H1 (cell line): ENCODE data around the gene MYOT. TPM values are rescaled to one million over a fixed set of nuclear protein-coding genes. Genes with fewer than 3 reads are reported as not detected.

Experiments used
- CTCF ChIA-PET: fragments of 300-600 bp; sonication (Branson Sonifier 250); formaldehyde crosslinking; loops from one replicate; lab custom pipeline; 2021; ENCODE audit not compliant: partially characterized antibody; lab: Charles Lee
- POLR2A ChIA-PET: fragments of 300-600 bp; sonication (Branson Sonifier 250); formaldehyde crosslinking; loops from one replicate; lab custom pipeline; 2021; ENCODE audit warnings: inconsistent platforms; ENCODE audit not compliant: partially characterized antibody; lab: Charles Lee
- DNase-seq, 2 experiments: peaks; one replicate each; pipeline versions ENCODE4 v3.0.0 to v3.0.0-alpha.2; 2010 to 2022; ENCODE audit warnings: low spot score in 2 of 2, low read depth in 1 of 2, mixed read lengths in 1 of 2
- FAIRE-seq: peaks from 2 replicates; lab custom pipeline; 2011; peaks lifted over from hg19 to GRCh38; lab: Jason Lieb, UNC
- H2AFZ ChIP-seq: 2 replicates; pipeline ENCODE4 v1.8.1; 2012; ENCODE audit warnings: low read length, inconsistent platforms
- H2AK5ac ChIP-seq: 2 replicates; pipeline ENCODE4 v1.6.1; 2013; ENCODE audit warnings: low read depth, low read length
- H2BK120ac ChIP-seq: replicated peaks from 2 replicates; pipeline ENCODE3; 2013; ENCODE audit warnings: low read depth, low read length, inconsistent platforms
- H2BK12ac ChIP-seq: 2 replicates; pipeline ENCODE4 v1.6.1; 2013; ENCODE audit warnings: low read depth, low read length
- H2BK15ac ChIP-seq: 2 replicates; pipeline ENCODE4 v1.6.1; 2013; ENCODE audit warnings: low read length
- H2BK20ac ChIP-seq: 2 replicates; pipeline ENCODE4 v1.6.1; 2013; ENCODE audit warnings: low read length
- H2BK5ac ChIP-seq: 2 replicates; pipeline ENCODE4 v1.6.1; 2013; ENCODE audit warnings: low read depth, low read length
- H3K14ac ChIP-seq: 2 replicates; pipeline ENCODE4 v1.6.1; 2013; ENCODE audit warnings: inconsistent platforms; ENCODE audit not compliant: insufficient read length
- H3K18ac ChIP-seq: 2 replicates; pipeline ENCODE4 v1.6.1; 2013; ENCODE audit warnings: low read length; ENCODE audit errors: extremely low read depth
- H3K23ac ChIP-seq: 2 replicates; pipeline ENCODE4 v1.6.1; 2013; ENCODE audit warnings: inconsistent platforms; ENCODE audit not compliant: insufficient read length
- H3K23me2 ChIP-seq: 2 replicates; pipeline ENCODE4 v1.6.1; 2013; ENCODE audit warnings: low read depth, low read length
- H3K27ac ChIP-seq: 2 replicates; pipeline ENCODE4 v1.6.1; 2011; ENCODE audit warnings: low read depth, low read length, inconsistent platforms
- H3K27me3 ChIP-seq, 4 experiments: replicated peaks in 1 of 4; 1 replicate in 1 of 4; 2 replicates in 3 of 4; pipeline versions ENCODE4 v1.6.1 to v1.8.1; 2011 to 2013; ENCODE audit warnings: low read length in 3 of 4, mild to moderate bottlenecking in 3 of 4, inconsistent platforms in 2 of 4, mixed read lengths in 2 of 4, moderate library complexity in 1 of 4; ENCODE audit not compliant: control insufficient read depth in 3 of 4, insufficient read depth in 3 of 4; ENCODE audit errors: extremely low read depth in 1 of 4
- H3K36me3 ChIP-seq, 4 experiments: 2 replicates each; pipeline versions ENCODE4 v1.6.1 to v1.8.1; 2011 to 2013; ENCODE audit warnings: mild to moderate bottlenecking in 4 of 4, low read length in 3 of 4, moderate library complexity in 2 of 4, control low read depth in 1 of 4, inconsistent platforms in 1 of 4; ENCODE audit not compliant: insufficient read depth in 4 of 4, control insufficient read depth in 2 of 4
- H3K4ac ChIP-seq: replicated peaks from 2 replicates; pipeline ENCODE3; 2013; ENCODE audit warnings: low read length, low read depth, mixed read lengths, inconsistent platforms; ENCODE audit not compliant: insufficient read length
- H3K4me1 ChIP-seq, 4 experiments: replicated peaks in 1 of 4; 1 replicate in 1 of 4; 2 replicates in 3 of 4; pipeline versions ENCODE4 v1.6.1 to v1.8.1; 2011 to 2013; ENCODE audit warnings: low read length in 3 of 4, inconsistent platforms in 2 of 4, mixed read lengths in 1 of 4; ENCODE audit not compliant: insufficient read depth in 4 of 4, control insufficient read depth in 3 of 4
- H3K4me2 ChIP-seq, 2 experiments: 2 replicates each; pipeline versions ENCODE4 v1.6.1 to v1.8.1; 2011 to 2013; ENCODE audit warnings: low read depth in 2 of 2, low read length in 2 of 2, control low read depth in 1 of 2, inconsistent platforms in 1 of 2, mild to moderate bottlenecking in 1 of 2; ENCODE audit not compliant: insufficient read depth in 1 of 2
- H3K4me3 ChIP-seq, 4 experiments: fragments of 200-600, 300-600 bp in 1 of 4; sonication (generic), shearing (Covaris generic), sonication (Bioruptor Twin) in 1 of 4; 2 replicates each; pipeline versions ENCODE4 v1.5.1 to v1.8.1; 2011 to 2016; ENCODE audit warnings: low read length in 4 of 4, low read depth in 3 of 4, control low read depth in 2 of 4, inconsistent platforms in 2 of 4, mild to moderate bottlenecking in 2 of 4, mixed read lengths in 1 of 4, moderate library complexity in 1 of 4; ENCODE audit not compliant: insufficient read depth in 2 of 4; ENCODE audit errors: extremely low read depth in 1 of 4
- H3K56ac ChIP-seq: replicated peaks from 2 replicates; pipeline ENCODE3; 2013; ENCODE audit warnings: low read depth, mild to moderate bottlenecking, mixed read lengths, low read length, inconsistent platforms; ENCODE audit not compliant: insufficient read length
- H3K79me1 ChIP-seq: 2 replicates; pipeline ENCODE4 v1.6.1; 2013; ENCODE audit warnings: low read depth, low read length, control low read depth
- H3K79me2 ChIP-seq, 2 experiments: 2 replicates each; pipeline versions ENCODE4 v1.6.1 to v1.8.1; 2012 to 2013; ENCODE audit warnings: low read length in 2 of 2, mild to moderate bottlenecking in 2 of 2, inconsistent platforms in 1 of 2; ENCODE audit not compliant: insufficient read depth in 2 of 2, control insufficient read depth in 1 of 2
- H3K9ac ChIP-seq, 4 experiments: replicated peaks in 1 of 4; 1 replicate in 1 of 4; 2 replicates in 3 of 4; pipeline versions ENCODE4 v1.6.1 to v1.8.1; 2011 to 2013; ENCODE audit warnings: low read depth in 3 of 4, low read length in 3 of 4, control low read depth in 2 of 4, mild to moderate bottlenecking in 2 of 4, moderate library complexity in 2 of 4, inconsistent platforms in 1 of 4; ENCODE audit errors: extremely low read depth in 1 of 4
- H3K9me3 ChIP-seq, 2 experiments: 2 replicates each; pipeline versions ENCODE4 v1.6.1 to v1.8.1; 2012 to 2013; ENCODE audit warnings: mild to moderate bottlenecking in 2 of 2, moderate library complexity in 2 of 2, control low read depth in 1 of 2, inconsistent platforms in 1 of 2, low read depth in 1 of 2, low read length in 1 of 2, mixed read lengths in 1 of 2; ENCODE audit not compliant: insufficient read depth in 2 of 2
- H4K20me1 ChIP-seq, 2 experiments: replicated peaks in 1 of 2; 2 replicates each; pipeline versions ENCODE3 to v1.8.1; 2011 to 2013; ENCODE audit warnings: inconsistent platforms in 2 of 2, low read length in 2 of 2, mild to moderate bottlenecking in 1 of 2; ENCODE audit not compliant: insufficient read depth in 2 of 2, control insufficient read depth in 1 of 2
- H4K5ac ChIP-seq: 2 replicates; pipeline ENCODE4 v1.6.1; 2013; ENCODE audit warnings: low read length, low read depth, mixed read lengths, inconsistent platforms; ENCODE audit not compliant: insufficient read length
- H4K8ac ChIP-seq: 2 replicates; pipeline ENCODE4 v1.8.0; 2013; ENCODE audit warnings: mild to moderate bottlenecking, moderate library complexity, low read length, inconsistent platforms; ENCODE audit not compliant: insufficient read depth; ENCODE audit errors: extremely low read depth
- H4K91ac ChIP-seq: replicated peaks from 2 replicates; pipeline ENCODE3; 2013; ENCODE audit warnings: low read length, mixed read lengths, inconsistent platforms; ENCODE audit not compliant: insufficient read length
- CEBPB ChIP-seq: IDR thresholded peaks from 2 replicates; pipeline ENCODE4 v1.6.1; 2012; ENCODE audit warnings: low read depth, low read length
- FOSL1 ChIP-seq: IDR thresholded peaks from 2 replicates; pipeline ENCODE4 v1.6.1; 2011; ENCODE audit warnings: mild to moderate bottlenecking, low read depth, low read length, moderate library complexity; ENCODE audit not compliant: insufficient read depth
- HDAC2 ChIP-seq, 2 experiments: fragments of 300-600 bp in 1 of 2; sonication (generic) in 1 of 2; IDR thresholded peaks; 2 replicates each; pipeline ENCODE4 v1.6.1; 2011 to 2012; ENCODE audit warnings: low read depth in 2 of 2, low read length in 2 of 2, mild to moderate bottlenecking in 2 of 2, moderate library complexity in 2 of 2, borderline replicate concordance in 1 of 2, inconsistent platforms in 1 of 2
- MAFK ChIP-seq: IDR thresholded peaks from 2 replicates; pipeline ENCODE4 v1.6.1; 2012; ENCODE audit warnings: low read depth, mild to moderate bottlenecking, improper control_type of control experiment, low read length
- RFX5 ChIP-seq: IDR thresholded peaks from 2 replicates; pipeline ENCODE4 v1.6.1; 2011; ENCODE audit warnings: low read depth, low read length, improper control_type of control experiment, borderline replicate concordance
- SP1 ChIP-seq: IDR thresholded peaks from 2 replicates; pipeline ENCODE4 v1.6.1; 2011; ENCODE audit warnings: low read depth, low read length
- WGBS, 2 experiments: shearing (Covaris generic) in 1 of 2; methylation state at CpG; one replicate each; pipeline versions ENCODE4 v1.1.6 to v1.1.7; 2013 to 2015; ENCODE audit warnings: low lambda C conversion rate in 2 of 2, mixed read lengths in 2 of 2, inconsistent platforms in 1 of 2, low coverage in 1 of 2, missing lambda C conversion rate in 1 of 2; ENCODE audit not compliant: insufficient replicate concordance in 2 of 2, insufficient coverage in 1 of 2, insufficient read length in 1 of 2; ENCODE audit errors: extremely low coverage in 1 of 2, missing lambda C conversion rate in 1 of 2; 5-methylcytosine and 5-hydroxymethylcytosine counted together
- polyA plus RNA-seq, 7 experiments: library from polyadenylated mRNA; depleted of rRNA in 3 of 7; stranded (reverse) in 5 of 7; unstranded in 2 of 7; fragments of >200 nt in 5 of 7; fragments of 200-250 nt in 2 of 7; gene quantifications; 1 replicate in 5 of 7; 2 replicates in 1 of 7; 4 replicates in 1 of 7; pipeline versions ENCODE4 v1.2.1 to v1.2.3, GENCODE V29; 2011 to 2013; ENCODE audit warnings: missing spikeins in 2 of 7, mixed read lengths in 2 of 7
- total RNA-seq: library from RNA; stranded (reverse); fragmentation: NEBNext Ultra II Directional; extraction: Animal tissue kit (Norgen Biotek cat#: 25700); gene quantifications from 2 replicates; pipeline ENCODE4 v1.2.1, GENCODE V29; 2021

The MYOT gene
- total and polyA plus RNA-seq, 2 of the 8 experiments (the other 6 are each of a cell fraction or from before 2014, with no cell fraction given), result not detected

DNA sequence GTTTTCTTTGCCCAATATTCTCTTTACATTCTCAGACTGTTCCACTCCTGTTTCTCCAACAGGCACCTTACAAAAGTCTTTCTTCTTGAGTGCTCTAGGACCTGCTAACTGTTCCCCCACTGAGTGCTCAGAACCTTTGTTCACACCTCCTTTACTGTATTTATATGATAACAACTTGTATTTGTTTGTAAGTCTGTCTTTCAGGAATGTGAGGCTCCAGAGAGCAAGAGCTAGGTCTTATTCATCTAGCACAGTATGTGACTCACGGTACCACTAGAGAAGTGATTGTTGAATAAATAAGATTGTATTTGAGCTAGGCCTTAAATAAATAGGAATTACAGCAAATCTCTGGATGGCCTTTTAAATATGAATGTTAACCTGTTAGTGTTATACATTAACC is 42.5 kb upstream of the MYOT start:
- H2BK15ac ChIP-seq, result no peak overlapping the region
- peaks cover 0 to 1% (median 0%) of the 10 kb centered on the region in 4 experiments; a peak in 1 of 7 replicates for H3K27me3 ChIP-seq
- FAIRE-seq, result no peak
- H2BK5ac ChIP-seq, result no peak overlapping the region
- H3K23me2 ChIP-seq, result no peaks in the 10 kb centered on the region
- no peak overlapping the region for H3K18ac ChIP-seq
- no peak overlapping the region for H3K4me2 ChIP-seq
- H3K27ac ChIP-seq, result no peak overlapping the region
- no peak overlapping the region for H2AFZ ChIP-seq
- H3K79me1 ChIP-seq, result no peaks in the 10 kb centered on the region
- no peaks in the 10 kb centered on the region for H3K79me2 ChIP-seq
- H2BK120ac ChIP-seq, result no peak overlapping the region
- H2BK20ac ChIP-seq, result no peak overlapping the region
- H2BK12ac ChIP-seq, result no peak overlapping the region
- TF ChIP-seq MAFK (no peak), CEBPB (no peak), HDAC2 (IDR thresholded peaks at IDR 0.05; ENCODE audit: borderline replicate concordance in 1 of 2, low read depth in 2 of 2, low read length in 2 of 2) (0 out of 4 replicates have a peak, but pooled peaks of 1 of the 2 experiments have one; percentile 56), FOSL1 (no peak), RFX5 (no peak), SP1 (no peak)
- no peaks in the 10 kb centered on the region for H4K20me1 ChIP-seq
- no peak for DNase-seq
- no peak overlapping the region for H2AK5ac ChIP-seq
- 65% methylated on average over 1 of the region's 1 CpG; no CpG with 5 or more reads in 1 of the 2 experiments for WGBS, 2 experiments
- no peak overlapping the region for H3K56ac ChIP-seq
- POLR2A ChIA-PET, result interaction anchor here (1.9 kb wide), 1 partner anchor 72 kb away, joined by 7 read pairs; no protein-coding TSS in a partner anchor
- no peak overlapping the region for H3K14ac ChIP-seq
- no peaks in the 10 kb centered on the region for H3K9me3 ChIP-seq
- H3K9ac ChIP-seq, result no peak overlapping the region
- no peak overlapping the region for H3K4me3 ChIP-seq
- CTCF ChIA-PET, result interaction anchor here (0.6 to 2.6 kb wide), 5 partner anchors 9 to 1488 kb away, joined by 3 to 22 read pairs (median 3); no protein-coding TSS in a partner anchor
- H3K4me1 ChIP-seq, result peaks cover 0 to 4% (median 1%) of the 10 kb centered on the region in 4 experiments; a peak in 2 of 7 replicates
- H4K8ac ChIP-seq, result no peak overlapping the region
- no peak overlapping the region for H3K23ac ChIP-seq
- H4K5ac ChIP-seq, result no peak overlapping the region
- H3K36me3 ChIP-seq, result no peaks in the 10 kb centered on the region
- no peak overlapping the region for H4K91ac ChIP-seq
- no peak overlapping the region for H3K4ac ChIP-seq
